Natural killer cell (primary cell): Measurements from ENCODE around the gene UMPS. TPM values are rescaled to one million over a fixed set of nuclear protein-coding genes. Genes with fewer than 3 reads are reported as not detected.

Source experiments
- ATAC-seq, 3 donors: fragments of 150-1000 bp in 2 of 3; fragments of 200-7000 bp in 1 of 3; cut with Tn5 transposase; 1 replicate in 1 of 3; 2 replicates in 2 of 3; pipeline ENCODE4 v1.10.0; 2021; ENCODE audit warnings: mild to moderate bottlenecking in 2 of 3, moderate library complexity in 2 of 3
- DNase-seq, 2 donors: peaks; one replicate each; pipeline versions ENCODE4 v3.0.0 to v3.0.0-alpha.2; 2013 to 2021; ENCODE audit warnings: mixed read lengths in 1 of 2
- H3K27ac ChIP-seq: one replicate; pipeline ENCODE4 v1.5.1; 2013; ENCODE audit warnings: mild to moderate bottlenecking, low read length
- H3K27me3 ChIP-seq: one replicate; pipeline ENCODE4 v1.6.1; 2013; ENCODE audit warnings: low read length; ENCODE audit not compliant: control insufficient read depth, insufficient read depth
- H3K36me3 ChIP-seq: one replicate; pipeline ENCODE4 v1.6.1; 2013; ENCODE audit warnings: low read length; ENCODE audit not compliant: control insufficient read depth, insufficient read depth
- H3K4me1 ChIP-seq: one replicate; pipeline ENCODE4 v1.6.1; 2013; ENCODE audit warnings: low read length; ENCODE audit not compliant: control insufficient read depth, insufficient read depth
- H3K4me3 ChIP-seq: one replicate; pipeline ENCODE4 v1.5.1; 2013; ENCODE audit warnings: low read length
- H3K9me3 ChIP-seq: one replicate; pipeline ENCODE4 v1.6.1; 2013; ENCODE audit warnings: low read length; ENCODE audit not compliant: control insufficient read depth, insufficient read depth
- H3K27ac Mint-ChIP-seq, 2 donors: one replicate each; pipeline ENCODE4 v1.8.0; 2022; ENCODE audit warnings: mild to moderate bottlenecking in 2 of 2, mixed read lengths in 2 of 2, moderate library complexity in 1 of 2
- H3K27me3 Mint-ChIP-seq, 2 donors: one replicate each; pipeline ENCODE4 v1.8.0; 2022; ENCODE audit warnings: low read depth in 2 of 2, mixed read lengths in 2 of 2
- H3K36me3 Mint-ChIP-seq: one replicate; pipeline ENCODE4 v1.8.0; 2022; ENCODE audit warnings: mixed read lengths
- H3K4me1 Mint-ChIP-seq, 2 donors: one replicate each; pipeline ENCODE4 v1.8.0; 2022; ENCODE audit warnings: mixed read lengths in 2 of 2
- H3K4me3 Mint-ChIP-seq: one replicate; pipeline ENCODE4 v1.8.0; 2022; ENCODE audit warnings: mild to moderate bottlenecking, moderate library complexity, mixed read lengths
- H3K9me3 Mint-ChIP-seq, 2 donors: one replicate each; pipeline ENCODE4 v1.8.0; 2022; ENCODE audit warnings: mixed read lengths in 2 of 2
- WGBS: methylation state at CpG from one replicate; pipeline ENCODE4 v1.1.7; 2013; ENCODE audit warnings: missing lambda C conversion rate; ENCODE audit not compliant: insufficient coverage; 5-methylcytosine and 5-hydroxymethylcytosine counted together
- intact Hi-C: fragments of 100-400 bp; cut with micrococcal nuclease; formaldehyde crosslinking; loops from one replicate; pipeline ENCODE4 v1.14.2; 2022
- total RNA-seq, 4 donors: library from RNA; stranded (reverse); fragments of 120-200 nt in 1 of 4; gene quantifications; one replicate each; pipeline versions ENCODE4 v1.2.3 to v1.2.4, GENCODE V29; 2013 to 2022
- TF ChIP-seq, protein P1 (sequence below): fragments of 200-600 bp; IDR thresholded peaks from one replicate; pipeline ENCODE4 v1.8.0; 2022; ENCODE audit warnings: antibody characterized with exemption

The UMPS gene
- total RNA-seq, 3 donors from 2014 or later (not counting 1 experiment from before 2014, with no cell fraction given): 9.1 to 21.2 (median 12.2) TPM

GRCh38 chr3:124762661-124763011, 32.4 kb downstream of the UMPS start:
- Mint-ChIP-seq H3K27ac (no peak overlapping the region), H3K4me1 (peaks cover 0 to 6% of the 10 kb centered on the region in 2 donors), H3K36me3 (no peaks in the 10 kb centered on the region), H3K4me3 (no peak overlapping the region), H3K27me3 (peaks cover 0 to 3% of the 10 kb centered on the region in 2 donors), H3K9me3 (no peaks in the 10 kb centered on the region)
- TF ChIP-seq, protein P1, sequence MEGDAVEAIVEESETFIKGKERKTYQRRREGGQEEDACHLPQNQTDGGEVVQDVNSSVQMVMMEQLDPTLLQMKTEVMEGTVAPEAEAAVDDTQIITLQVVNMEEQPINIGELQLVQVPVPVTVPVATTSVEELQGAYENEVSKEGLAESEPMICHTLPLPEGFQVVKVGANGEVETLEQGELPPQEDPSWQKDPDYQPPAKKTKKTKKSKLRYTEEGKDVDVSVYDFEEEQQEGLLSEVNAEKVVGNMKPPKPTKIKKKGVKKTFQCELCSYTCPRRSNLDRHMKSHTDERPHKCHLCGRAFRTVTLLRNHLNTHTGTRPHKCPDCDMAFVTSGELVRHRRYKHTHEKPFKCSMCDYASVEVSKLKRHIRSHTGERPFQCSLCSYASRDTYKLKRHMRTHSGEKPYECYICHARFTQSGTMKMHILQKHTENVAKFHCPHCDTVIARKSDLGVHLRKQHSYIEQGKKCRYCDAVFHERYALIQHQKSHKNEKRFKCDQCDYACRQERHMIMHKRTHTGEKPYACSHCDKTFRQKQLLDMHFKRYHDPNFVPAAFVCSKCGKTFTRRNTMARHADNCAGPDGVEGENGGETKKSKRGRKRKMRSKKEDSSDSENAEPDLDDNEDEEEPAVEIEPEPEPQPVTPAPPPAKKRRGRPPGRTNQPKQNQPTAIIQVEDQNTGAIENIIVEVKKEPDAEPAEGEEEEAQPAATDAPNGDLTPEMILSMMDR: no peak
- intact Hi-C loops: loop anchor here (10.0 kb wide), 1 partner anchor 672 kb away; no protein-coding TSS in a partner anchor
- Histone ChIP-seq H3K4me3 (no peak overlapping the region), H3K4me1 (peaks cover 7% of the 10 kb centered on the region), H3K9me3 (no peaks in the 10 kb centered on the region), H3K27me3 (no peaks in the 10 kb centered on the region), H3K27ac (no peak overlapping the region), H3K36me3 (no peaks in the 10 kb centered on the region)
- WGBS: 91% methylated on average over 4 of the region's 4 CpGs
- ATAC-seq (no peak), DNase-seq (no peak)

DNA sequence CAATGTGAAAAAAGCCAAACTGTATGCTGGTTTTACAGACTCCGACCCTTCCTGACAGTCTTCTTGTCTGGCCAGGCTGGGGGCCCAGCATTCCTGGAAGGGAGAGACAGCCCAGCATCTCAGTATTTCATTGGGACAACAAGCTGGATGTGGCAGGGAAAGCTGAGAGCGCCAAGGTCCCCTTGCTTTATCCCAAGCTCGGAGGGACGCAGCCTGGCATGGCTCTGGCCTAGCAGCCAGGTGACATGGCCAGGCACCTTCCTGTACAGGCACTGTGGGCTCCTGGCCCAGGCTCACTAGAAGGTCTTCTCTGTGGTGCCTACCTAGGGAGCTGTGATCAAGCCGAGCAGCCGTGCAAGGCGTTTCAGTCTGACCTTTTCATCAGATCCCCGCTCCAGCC, 33.0 kb downstream of the UMPS start:
- Histone ChIP-seq H3K27ac (no peak overlapping the region), H3K9me3 (no peaks in the 10 kb centered on the region), H3K27me3 (no peaks in the 10 kb centered on the region), H3K4me1 (peaks cover 7% of the 10 kb centered on the region), H3K4me3 (no peak overlapping the region), H3K36me3 (no peaks in the 10 kb centered on the region)
- WGBS: 96% methylated on average over 8 of the region's 8 CpGs
- H3K9me3 Mint-ChIP-seq: no peaks in the 10 kb centered on the region
- ATAC-seq: no peak
- intact Hi-C loops: loop anchor here (10.0 kb wide), 1 partner anchor 672 kb away; no protein-coding TSS in a partner anchor
- peaks cover 0 to 6% of the 10 kb centered on the region in 2 donors for H3K4me1 Mint-ChIP-seq
- H3K27me3 Mint-ChIP-seq: peaks cover 0 to 4% of the 10 kb centered on the region in 2 donors
- H3K36me3 Mint-ChIP-seq: no peaks in the 10 kb centered on the region
- no peak overlapping the region for H3K4me3 Mint-ChIP-seq
- no peak overlapping the region for H3K27ac Mint-ChIP-seq
- TF ChIP-seq, protein P1: no peak
- DNase-seq: no peak

DNA sequence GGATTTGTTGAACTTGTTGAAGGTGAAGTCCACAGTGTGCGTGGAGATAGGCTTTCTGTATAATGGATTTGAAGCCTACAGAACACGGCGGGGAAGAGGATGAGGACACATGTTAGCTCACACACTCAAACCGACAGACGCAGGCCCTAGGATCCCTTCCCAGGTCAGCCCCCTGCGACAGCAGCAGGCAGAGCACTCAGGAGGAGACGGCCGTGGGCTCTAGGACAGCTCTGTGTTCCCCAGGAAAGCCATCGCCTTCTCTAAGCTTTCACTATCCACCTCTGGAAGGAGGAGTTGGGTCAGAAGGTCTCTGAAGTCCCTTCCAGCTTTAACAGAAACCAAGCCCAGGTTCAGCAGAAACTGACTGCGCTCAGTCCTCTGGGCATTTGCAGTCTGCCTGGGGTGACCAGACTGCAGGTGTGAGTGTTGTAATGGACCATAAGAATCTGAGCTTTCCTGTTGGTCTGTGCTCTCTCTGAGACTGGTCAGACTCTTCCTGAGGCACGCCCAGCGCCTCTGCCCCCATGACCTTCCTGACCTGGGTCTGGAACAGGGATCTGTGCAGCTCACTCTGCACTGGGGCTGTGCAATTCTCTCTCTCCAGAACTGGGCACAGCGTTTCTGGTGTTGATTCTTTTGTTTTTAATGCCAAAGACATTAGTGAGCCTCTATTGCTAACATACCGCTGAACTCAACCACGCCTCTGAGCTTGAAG, 33.5 kb downstream of the UMPS start:
- no peak for DNase-seq
- no peaks in the 10 kb centered on the region for H3K27me3 ChIP-seq
- Mint-ChIP-seq H3K4me1 (peaks cover 0 to 6% of the 10 kb centered on the region in 2 donors), H3K9me3 (no peaks in the 10 kb centered on the region), H3K27me3 (peaks cover 0 to 6% of the 10 kb centered on the region in 2 donors), H3K27ac (no peak overlapping the region), H3K36me3 (no peaks in the 10 kb centered on the region), H3K4me3 (no peak overlapping the region)
- WGBS: 84% methylated on average over 14 of the region's 15 CpGs
- no peak overlapping the region for H3K27ac ChIP-seq
- intact Hi-C loops: loop anchor here (10.0 kb wide), 1 partner anchor 671 kb away; no protein-coding TSS in a partner anchor
- peaks cover 7% of the 10 kb centered on the region for H3K4me1 ChIP-seq
- H3K4me3 ChIP-seq: no peak overlapping the region
- H3K36me3 ChIP-seq: no peaks in the 10 kb centered on the region
- no peaks in the 10 kb centered on the region for H3K9me3 ChIP-seq
- TF ChIP-seq, protein P1: no peak
- no peak for ATAC-seq
